ENCODE results near the gene ATP10A. TPM values are rescaled to one million over a fixed set of nuclear protein-coding genes. Genes with fewer than 3 reads are reported as not detected.
"Not testable (repeated sequence)": the region's sequence is repeated elsewhere in the genome, so short reads cannot be mapped to it uniquely, and the experiment has no call there.

The ATP10A gene
- total RNA-seq, 1 donor from 2014 or later, result 16.5 TPM

DNA sequence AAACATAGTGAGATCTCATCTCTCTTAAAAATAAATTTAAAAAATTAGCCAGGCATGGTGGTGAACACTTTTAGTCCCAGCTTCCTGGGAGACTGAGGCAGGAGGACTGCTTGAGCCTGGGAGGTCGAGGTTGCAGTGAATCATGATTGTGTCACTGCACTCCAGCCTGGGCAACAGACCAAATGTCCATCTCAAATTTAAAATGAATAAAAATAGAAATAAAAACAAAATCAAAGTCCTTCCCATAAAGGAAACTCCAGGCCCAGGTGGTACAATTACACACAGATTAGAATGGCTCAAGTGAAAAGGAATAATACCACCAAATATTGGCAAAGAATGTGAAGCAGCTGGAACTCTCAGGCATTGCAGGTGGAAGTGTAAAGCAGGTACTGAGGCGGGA is 19.3 kb upstream of the ATP10A start:
- DNase-seq (ENCODE audit: low read depth), result no peak

DNA sequence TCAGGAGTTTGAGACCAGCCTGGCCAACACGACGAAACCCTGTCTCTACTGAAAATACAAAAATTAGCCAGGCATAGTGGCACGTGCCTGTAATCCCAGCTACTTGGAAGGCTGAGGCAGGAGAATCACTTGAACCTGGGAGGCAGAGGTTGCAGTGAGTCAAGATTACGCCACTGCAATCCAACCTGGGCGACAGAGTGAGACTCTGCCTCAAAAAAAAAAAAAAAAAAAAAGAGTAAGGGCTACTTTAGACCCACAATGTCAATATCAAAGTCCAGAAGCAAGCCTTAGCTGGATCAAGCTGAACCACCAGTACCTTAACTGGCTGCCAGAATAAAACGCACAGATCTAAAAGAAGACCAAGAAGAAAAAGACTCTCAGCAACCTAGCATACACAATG is 17.8 kb upstream of the ATP10A start:
- not testable (repeated sequence) for DNase-seq (ENCODE audit: low read depth)

DNA sequence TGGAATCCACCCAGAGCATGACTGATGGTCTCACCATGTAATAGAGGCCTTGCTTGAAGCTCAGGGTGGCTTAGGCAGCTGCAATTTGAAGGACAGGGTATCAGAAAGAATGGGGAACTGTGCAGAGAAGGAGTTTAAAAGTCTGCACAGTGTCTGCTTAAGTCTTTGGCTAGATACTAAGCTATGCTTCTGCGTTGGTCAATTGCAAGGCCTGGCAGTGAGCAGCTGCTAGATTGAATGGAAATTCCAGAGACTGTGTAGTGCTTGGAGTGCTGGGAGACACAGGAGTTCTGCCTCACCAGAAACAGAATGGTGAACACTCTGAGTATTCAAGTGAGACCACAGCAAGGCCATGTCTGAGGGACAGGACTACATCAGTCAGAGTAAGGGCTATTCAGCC is 17.3 kb upstream of the ATP10A start:
- no peak for DNase-seq (ENCODE audit: low read depth)

DNA sequence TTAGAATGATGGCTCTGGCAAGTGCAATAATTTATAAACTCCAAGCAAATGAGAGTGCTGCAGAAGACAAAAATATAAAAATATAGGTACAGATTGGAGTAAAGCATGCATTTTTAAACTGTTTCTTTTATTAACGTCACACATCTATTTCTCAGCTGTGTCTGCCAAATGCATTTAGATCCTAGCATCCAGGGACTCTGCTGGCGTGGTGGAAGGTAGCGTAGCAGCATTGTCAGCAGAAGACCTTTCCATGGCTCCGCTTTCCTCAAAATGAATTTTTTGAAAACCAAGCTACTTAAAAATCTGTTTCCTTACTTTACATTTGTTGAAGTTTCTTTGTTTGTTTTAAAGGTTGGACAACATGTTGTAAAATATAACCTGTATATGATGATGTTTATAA is 16.3 kb upstream of the ATP10A start:
- DNase-seq (ENCODE audit: low read depth), result no peak

DNA sequence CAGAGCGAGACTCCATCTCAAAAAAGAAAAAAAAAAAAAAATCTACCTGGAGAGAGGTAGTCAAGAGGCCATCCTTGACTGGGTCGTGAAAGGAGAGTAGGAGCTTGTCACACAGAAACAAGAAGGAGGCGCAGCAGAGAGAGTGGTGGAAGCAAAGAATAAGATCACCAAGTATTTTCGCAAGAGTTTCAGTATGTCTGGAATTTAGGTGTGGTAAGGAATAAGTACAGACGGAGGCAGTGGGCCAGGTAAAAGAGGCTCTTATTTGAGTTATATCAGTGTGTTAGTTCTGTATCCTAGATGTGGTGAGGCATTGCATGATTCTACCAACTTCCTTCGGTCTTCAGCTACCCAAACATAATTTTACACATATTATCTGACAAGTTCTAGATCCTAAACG is 14.6 kb upstream of the ATP10A start:
- no peak for DNase-seq (ENCODE audit: low read depth)

DNA sequence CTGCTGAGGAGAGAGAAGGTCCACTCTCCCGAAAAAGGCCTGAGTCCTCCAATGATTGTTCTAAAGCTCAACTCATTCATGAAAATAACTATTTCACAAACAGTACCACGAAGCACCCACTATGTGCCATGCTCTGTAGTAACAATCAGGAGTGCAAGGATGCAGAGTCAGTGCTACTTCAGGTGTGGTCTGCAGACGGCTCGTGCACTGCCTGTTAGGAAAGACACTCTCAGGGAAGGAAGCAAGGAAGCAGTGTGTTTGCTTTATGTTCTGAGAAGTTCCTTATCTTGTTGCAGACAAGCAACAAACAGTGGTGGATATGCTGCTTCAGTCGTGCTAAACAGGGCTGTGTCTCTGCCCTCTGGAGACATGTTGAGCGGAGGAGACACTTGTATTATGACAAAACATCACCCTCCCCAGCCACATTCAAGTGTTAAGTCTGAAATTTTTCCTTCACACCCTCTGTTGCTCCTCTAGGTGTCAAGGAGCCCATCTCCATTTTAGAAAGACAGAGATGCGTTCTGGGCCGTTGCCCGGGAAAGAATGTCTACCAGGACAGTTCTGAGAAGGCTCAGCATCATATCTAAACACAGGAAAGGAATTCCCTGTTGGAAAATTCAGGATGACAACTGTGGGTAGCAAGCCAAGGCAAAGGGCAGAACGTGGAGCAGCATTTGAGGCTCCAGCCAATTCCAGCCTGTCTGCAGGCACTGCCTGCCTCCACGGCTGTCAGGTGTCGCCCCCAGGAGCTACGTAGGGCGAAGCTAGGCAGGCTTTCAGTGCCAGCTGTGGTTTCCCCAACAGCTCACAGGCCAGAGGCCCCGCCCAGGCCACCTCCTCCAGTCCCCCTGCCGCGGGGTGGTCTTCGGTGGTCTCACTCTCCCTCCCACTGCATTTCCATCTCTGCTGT is 13.4 kb upstream of the ATP10A start:
- no peak for DNase-seq (ENCODE audit: low read depth)

DNA sequence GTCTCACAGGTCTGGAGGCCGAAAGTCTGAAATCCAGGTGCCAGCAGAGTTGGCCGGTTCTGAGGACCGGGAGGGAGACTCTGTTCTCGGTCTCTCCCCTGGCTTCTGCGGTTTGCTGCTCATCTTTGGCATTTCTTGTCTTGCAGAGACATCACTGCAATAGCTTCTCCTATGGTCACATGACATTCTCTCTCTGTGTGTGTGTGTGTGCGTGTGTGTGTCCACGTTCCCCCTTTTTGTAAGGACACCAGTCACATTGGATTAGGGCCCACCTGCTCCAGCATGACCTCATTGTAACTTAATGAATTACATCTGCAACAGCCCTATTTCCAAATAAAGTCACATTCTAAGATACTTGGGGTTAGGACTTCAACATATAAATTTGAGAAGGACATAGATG is 12.4 kb upstream of the ATP10A start:
- no peak for DNase-seq (ENCODE audit: low read depth)

DNA sequence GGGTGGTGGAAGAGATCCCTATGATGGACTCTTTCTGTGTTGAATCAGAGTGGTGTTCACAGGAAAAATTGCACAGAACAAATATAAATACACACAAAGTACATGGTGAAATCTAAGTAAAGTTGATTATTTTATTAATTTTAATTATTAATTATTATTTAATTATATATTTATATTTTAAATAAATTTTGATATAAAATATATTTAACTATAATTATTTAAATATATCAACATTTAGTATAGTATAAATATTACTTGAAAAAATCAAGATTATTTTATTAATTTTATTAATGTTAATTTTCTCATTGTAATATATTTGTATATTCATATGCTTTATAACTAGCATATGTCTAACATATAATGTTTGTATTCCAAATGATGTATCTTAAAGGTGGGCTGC is 11.3 kb upstream of the ATP10A start:
- no peak for DNase-seq (ENCODE audit: low read depth)

DNA sequence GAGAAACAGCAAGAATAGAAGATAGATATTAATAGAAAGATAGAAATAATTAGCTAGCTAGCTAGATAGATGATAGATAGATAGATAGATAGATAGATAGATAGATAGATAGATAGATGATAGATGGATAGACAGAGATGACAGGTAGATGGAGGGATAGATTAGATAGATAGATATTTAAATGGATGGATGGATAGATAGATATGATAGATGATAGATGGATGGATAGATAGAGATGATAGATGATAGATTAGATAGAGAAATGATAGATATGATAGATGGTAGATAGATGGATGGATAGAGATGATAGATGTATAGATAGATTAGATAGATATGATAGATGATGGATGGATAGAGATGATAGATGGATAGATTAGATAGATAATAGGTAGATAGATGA is 8.3 kb upstream of the ATP10A start:
- no peak for DNase-seq (ENCODE audit: low read depth)

DNA sequence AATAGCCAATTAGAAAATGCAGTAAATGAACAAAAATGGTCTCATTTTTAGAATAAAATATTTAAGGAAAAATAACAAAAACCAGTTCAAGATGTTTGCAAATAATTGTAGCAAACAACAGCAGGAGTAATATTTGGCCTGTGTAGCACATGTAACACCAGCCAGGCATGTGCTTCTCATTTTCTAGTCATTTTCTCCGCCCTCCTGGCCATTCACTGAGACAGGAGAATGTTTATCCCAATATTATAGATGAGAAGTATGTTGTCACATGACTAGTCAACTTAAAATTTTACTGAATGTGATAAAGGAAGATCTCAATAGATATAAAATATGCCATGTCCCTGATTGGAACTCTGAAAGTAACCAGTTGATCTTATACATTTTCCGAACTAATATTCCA is 7.8 kb upstream of the ATP10A start:
- DNase-seq (ENCODE audit: low read depth), result no peak

DNA sequence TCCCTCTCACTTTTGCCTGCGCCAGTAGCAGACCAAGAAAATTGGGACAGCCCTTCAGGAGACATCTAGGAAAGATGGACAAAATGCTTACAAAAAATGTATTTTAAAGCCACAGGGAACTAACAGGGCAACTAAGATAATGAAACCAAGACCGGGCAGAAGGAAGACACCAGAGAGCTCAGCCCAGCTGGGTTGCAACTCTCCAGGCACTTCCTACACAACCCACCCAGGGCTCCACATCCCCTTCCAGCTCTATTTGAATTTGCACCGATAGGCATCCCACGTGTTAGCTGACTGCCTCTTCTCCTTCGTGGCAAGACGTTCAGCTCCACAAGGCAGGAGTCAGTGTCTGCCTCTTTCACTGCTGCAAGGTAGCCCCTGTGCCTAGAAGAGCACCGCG is 6.6 kb upstream of the ATP10A start:
- no peak for DNase-seq (ENCODE audit: low read depth)

DNA sequence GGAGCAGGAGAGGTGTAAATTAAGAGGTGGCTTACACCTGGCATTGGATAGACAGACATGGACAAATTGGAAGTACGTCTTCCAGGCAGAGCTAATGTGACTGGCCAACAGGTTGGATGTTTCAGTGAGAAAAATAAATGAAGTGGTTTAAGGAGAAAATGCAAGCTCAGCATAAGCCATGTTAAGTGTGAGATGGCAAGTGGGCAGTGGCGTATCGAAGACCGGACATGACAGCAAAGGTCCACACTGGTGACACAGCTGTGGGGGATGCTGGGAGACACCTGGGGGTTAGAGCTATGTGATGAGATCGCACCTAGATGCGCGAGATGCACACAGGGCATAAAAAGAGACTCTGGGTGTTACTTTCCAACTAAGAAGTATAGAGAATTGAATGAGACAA is 3.7 kb upstream of the ATP10A start:
- no peak for DNase-seq (ENCODE audit: low read depth)

DNA sequence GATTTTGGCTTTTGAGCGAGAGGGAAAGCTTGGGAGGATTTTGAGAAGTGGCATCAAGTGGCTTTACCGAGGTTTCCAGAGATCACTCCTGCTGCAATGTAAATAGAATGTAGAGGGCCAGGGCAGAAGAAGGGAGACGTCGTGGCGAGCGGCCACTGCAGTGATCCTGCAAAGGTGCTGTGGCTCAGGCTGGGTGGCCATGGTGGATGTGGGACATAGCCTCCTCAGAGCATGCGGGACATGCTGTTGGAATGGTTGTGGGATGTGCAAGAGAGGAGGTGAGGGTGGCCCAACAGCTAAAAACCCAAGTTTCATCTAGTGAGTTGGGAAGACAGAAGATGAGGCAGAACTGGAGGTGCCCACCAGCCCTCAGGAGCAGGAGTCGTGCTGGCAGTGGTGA is 3.1 kb upstream of the ATP10A start:
- no peak for DNase-seq (ENCODE audit: low read depth)

DNA sequence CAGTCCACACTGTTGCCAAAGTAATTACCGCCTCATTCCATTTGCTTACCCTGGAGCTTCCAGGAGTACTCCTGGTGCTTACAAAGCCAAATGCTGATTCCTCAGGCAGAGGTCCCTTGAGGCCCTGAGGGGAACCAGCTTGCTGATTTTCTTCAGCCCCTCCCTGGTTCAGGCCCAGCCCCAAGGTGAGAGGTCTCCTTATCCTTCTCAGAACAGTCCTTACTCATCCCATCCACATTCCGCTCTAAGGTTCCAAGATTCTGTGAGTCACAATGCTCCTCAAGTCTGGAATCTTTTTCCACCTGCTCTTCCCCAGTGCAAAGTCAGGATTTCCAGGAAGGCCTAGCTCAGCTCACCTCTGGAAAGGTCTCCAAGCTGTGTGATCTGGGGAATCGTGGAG is 1.8 kb upstream of the ATP10A start:
- DNase-seq (ENCODE audit: low read depth), result no peak

DNA sequence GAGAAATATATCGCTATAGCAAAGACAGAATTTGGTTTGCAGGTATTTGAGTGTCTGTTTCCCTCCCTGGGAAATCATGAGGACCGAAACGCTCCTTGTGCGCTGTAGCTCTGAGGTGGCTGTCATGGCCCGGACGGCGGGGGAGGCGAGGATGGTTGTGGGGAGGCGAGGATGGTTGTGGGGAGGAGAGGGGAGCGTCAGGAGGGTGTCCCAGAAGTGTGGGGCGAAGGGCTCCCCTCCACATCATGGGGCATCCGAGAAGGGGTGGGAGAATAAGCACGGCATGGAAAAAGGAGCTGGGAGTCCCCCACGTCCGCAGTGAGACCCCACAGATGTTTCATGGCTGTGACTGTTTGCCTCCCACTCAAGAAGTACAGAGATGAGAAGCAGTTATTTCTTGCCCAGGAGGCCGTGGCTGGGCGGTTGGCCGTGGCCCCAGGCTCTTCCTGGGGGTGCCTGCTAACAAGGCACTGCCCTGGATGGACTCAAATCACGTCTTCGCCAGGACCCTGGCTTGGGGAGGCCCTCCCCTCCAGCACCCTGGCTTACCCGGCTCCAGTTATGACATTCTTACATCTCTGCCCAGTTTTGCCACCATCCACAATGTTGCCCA is 947 bp upstream of the ATP10A start:
- DNase-seq (ENCODE audit: low read depth), result no peak

DNA sequence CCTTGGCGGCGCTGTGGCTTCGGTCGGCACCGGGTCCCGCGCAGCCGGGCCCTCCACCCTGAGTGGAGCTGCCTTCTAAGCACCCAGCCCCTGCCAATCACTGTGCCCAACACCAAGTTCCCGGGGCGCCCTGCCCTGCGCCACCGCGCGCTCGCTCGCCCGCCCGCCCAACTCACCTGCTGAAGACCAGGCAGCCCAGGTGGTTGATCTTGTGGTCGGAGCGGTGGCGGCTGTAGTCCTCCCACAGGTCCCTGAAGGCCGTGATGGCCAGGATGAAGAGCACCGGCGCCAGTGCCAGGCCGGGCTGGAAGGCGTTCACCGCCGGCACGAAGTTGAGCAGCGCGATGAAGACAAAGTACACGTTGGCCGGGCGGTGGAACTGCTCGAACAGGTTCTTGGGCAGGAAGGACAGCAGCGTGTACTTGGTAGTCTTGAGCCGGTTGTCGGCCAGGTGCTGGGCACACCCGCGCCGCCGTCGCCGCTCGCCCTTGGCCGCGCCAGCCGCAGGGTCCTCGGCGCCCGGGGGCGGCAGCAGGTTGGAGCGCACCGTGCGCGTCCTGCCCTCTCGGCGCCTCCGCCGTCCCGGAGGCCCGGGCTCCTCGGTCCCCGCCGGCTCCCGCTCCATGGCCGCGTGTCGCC is 536 bp downstream of the ATP10A start:
- DNase-seq (ENCODE audit: low read depth), result no peak

DNA sequence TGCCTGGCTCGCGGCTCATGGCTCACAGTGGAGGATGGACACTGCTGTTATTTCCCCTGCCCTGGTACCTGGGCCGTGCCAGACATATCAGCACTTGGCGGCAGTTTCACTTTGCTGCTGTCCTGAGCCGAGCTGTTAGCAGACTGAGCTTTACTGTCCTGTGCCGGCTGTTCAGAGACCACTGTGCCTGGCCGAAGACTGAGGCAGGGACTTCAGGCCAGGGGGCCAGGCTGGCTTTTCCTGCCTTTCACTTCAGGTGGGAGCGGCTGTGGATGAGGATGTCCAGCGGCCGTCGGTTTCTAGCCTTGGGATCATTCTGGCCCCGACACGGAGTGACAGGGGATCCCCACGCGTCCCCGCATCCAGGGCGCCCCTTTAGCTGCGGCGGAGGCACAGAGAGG is 1.1 kb downstream of the ATP10A start:
- DNase-seq (ENCODE audit: low read depth), result no peak

DNA sequence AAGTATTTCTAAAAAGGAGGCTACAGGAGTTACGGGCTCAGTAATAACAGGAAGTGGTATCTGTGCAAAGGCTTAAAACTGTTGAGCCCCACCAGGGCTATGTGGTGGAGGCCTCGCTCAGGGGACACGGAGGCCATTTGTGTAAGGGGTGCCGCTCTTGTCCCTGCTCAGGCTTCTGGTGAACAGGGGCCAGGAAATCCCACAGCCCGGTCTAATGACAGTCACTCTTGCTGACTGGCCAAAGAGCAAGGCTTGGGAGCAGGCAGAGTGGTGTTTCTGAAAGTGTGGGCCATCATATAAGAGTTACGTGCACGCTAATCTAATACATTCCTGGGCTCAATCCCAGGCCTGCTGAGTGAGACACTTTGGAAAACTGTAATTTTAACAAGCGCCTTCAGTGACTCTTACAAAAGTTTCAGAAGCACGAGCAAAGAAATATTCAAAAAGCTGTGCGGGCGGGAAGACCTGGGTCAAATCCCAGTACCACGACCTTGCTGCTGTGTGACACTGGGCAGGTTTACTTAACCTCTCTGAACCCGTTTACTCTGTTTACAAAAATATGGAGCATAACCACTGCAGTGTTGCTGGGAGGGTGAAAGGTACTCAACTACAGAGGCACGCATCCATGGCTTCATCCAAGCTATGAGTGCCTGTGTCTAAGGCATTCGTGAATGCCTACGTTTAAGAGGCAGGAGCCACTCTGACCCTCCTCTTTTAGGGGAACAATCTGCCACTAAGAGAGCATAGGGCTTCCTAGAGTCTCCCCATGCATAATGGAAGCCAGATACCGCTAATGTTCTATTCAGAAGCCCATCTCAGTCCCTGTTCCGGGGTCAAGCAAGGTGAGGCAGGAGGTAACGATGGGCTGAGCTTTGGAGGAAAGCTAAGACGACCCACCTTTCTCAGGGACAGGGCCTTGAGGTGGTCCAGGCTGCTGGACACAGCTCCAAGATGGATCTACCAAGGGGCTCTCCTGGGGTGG is 2.0 kb downstream of the ATP10A start:
- DNase-seq (ENCODE audit: low read depth), result no peak

DNA sequence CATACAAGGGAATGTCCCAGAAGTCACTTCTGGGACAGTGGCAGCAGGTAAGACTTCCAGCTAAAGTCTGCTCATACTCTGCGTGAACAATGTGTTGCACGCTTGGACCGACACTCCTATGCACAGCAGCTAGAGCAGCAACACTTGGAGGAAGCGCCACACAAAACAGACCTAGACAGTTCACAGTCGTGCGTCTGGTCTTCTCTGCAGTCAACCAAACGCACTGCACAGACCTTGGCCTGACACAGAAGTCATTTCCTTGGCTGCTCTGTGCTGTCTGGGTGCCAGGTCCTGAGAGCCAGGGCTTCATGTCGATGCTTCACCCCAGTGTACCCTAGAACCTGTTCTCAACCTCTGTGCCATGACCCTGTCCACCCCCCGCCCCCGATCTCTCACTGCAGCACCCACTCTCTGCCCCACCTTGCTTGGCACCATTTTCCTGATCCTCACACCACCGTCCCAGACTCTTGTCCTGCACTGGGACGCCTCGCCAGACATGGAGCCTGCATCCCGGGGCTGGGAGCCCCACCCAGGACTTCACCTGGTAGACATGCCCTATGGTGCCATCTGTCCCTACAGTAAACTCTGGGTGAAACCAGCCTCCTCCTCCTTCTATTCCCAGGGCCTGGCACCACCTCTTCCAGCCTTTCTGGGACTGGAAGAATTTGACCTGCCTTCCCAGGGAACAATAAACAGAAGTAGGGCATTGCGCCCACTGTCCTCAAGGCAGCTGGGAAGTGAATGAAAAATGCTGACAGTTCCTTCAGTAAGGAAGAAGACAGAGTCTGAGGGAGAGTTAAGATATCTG is 3.1 kb downstream of the ATP10A start:
- no peak for DNase-seq (ENCODE audit: low read depth)

DNA sequence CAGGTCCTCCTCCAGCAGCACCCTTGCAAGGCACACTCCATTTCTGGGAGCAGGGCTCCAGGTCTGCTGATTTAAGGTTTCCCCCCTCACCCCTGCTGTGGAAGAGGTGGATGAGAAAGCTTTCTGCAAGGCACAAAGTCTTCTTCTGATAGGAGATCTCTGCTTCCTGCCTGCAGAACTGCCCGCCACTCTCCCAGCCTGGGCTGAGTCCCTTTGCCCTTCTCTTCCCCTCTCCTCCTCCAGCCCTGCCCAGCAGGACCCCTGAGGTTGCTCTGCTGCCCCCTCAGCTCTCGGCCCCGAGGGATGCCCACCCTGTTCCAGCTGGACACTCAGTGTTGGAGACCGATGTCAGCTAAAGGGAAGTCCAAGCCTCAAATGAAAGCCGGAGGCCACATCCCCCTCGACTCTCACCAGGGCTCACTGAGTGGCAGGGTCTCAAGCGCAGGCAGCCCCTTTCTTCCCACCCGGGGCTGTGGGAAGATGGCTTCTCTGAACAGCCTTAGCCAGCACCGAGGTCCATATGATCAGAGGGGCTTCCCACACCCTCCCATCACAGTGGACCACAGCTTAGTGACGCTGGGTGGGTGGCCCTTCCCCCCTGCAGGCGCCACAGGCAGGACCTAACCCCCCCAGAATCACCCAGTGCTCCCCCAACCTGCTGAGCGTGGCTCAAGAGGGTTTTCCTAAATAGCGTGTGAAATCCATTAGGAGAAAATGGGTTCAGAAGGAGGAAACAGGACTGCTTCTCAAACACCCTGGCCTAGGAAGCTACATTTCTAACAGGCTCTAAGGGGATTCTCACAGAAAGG is 4.0 kb downstream of the ATP10A start:
- no peak for DNase-seq (ENCODE audit: low read depth)

All from renal cortical epithelial cell (primary cell).